ENCODE measurements around the gene AHNAK2.

The AHNAK2 gene

GRCh38 chr14:104941508-104942365 is 36.4 kb downstream of the AHNAK2 start:
- DNase-seq (ENCODE audit: extremely low read depth in 1 of 2, low read depth in 1 of 2), result no peak

- DNase-seq (ENCODE audit: extremely low read depth in 1 of 2, low read depth in 1 of 2), result no peak
Measured at GRCh38 chr14:104940526-104941150, 37.5 kb downstream of the AHNAK2 start.

GRCh38 chr14:104939666-104940410 is 38.3 kb downstream of the AHNAK2 start:
- no peak for DNase-seq (ENCODE audit: extremely low read depth in 1 of 2, low read depth in 1 of 2)

GRCh38 chr14:104938960-104939359 is 39.2 kb downstream of the AHNAK2 start:
- DNase-seq (ENCODE audit: extremely low read depth in 1 of 2, low read depth in 1 of 2), result no peak

GRCh38 chr14:104938436-104938835 is 39.7 kb downstream of the AHNAK2 start:
- no peak for DNase-seq (ENCODE audit: extremely low read depth in 1 of 2, low read depth in 1 of 2)

GRCh38 chr14:104937694-104938365 is 40.3 kb downstream of the AHNAK2 start:
- DNase-seq (ENCODE audit: extremely low read depth in 1 of 2, low read depth in 1 of 2), result no peak

- no peak for DNase-seq (ENCODE audit: extremely low read depth in 1 of 2, low read depth in 1 of 2)
Measured at GRCh38 chr14:104937161-104937560, 41.0 kb downstream of the AHNAK2 start.

GRCh38 chr14:104936361-104937155 is 41.6 kb downstream of the AHNAK2 start:
- no peak for DNase-seq (ENCODE audit: extremely low read depth in 1 of 2, low read depth in 1 of 2)

GRCh38 chr14:104935955-104936354 is 42.2 kb downstream of the AHNAK2 start:
- DNase-seq (ENCODE audit: extremely low read depth in 1 of 2, low read depth in 1 of 2), result no peak

GRCh38 chr14:104935026-104935650 is 43.0 kb downstream of the AHNAK2 start:
- DNase-seq (ENCODE audit: extremely low read depth in 1 of 2, low read depth in 1 of 2), result no peak

GRCh38 chr14:104933746-104934733 is 44.1 kb downstream of the AHNAK2 start:
- DNase-seq (ENCODE audit: extremely low read depth in 1 of 2, low read depth in 1 of 2), result no peak

GRCh38 chr14:104932676-104933631 is 45.2 kb downstream of the AHNAK2 start:
- peak; percentile 73 to 74 for DNase-seq (ENCODE audit: extremely low read depth in 1 of 2, low read depth in 1 of 2)

GRCh38 chr14:104931771-104932675 is 46.2 kb downstream of the AHNAK2 start:
- no peak for DNase-seq (ENCODE audit: extremely low read depth in 1 of 2, low read depth in 1 of 2)

- no peak for DNase-seq (ENCODE audit: extremely low read depth in 1 of 2, low read depth in 1 of 2)
Measured at GRCh38 chr14:104931304-104931770, 46.8 kb downstream of the AHNAK2 start.

- no peak for DNase-seq (ENCODE audit: extremely low read depth in 1 of 2, low read depth in 1 of 2)
Measured at GRCh38 chr14:104930526-104931303, 47.5 kb downstream of the AHNAK2 start.

Data from stimulated activated CD8-positive, alpha-beta memory T cell treated with anti-CD3 and anti-CD28 coated beads, Interleukin-7, amount 100 ng/mL, for 48 hours (primary cell).